ENCODE measurements around the gene ZYX. TPM values are rescaled to one million over a fixed set of nuclear protein-coding genes. Genes with fewer than 3 reads are reported as not detected.
"Not testable (repeated sequence)": the region's sequence is repeated elsewhere in the genome, so short reads cannot be mapped to it uniquely, and the experiment has no call there.

Gene ZYX
- total RNA-seq, 1 donor from 2014 or later, result 320 TPM

- Histone ChIP-seq H3K27ac (no peak overlapping the region), H3K36me3 (no peaks in the 10 kb centered on the region), H3K4me1 (peaks cover 6 to 8% of the 10 kb centered on the region in 2 donors), H3K9me3 (no peaks in the 10 kb centered on the region), H3K4me3 (no peak overlapping the region), H3K27me3 (no peaks in the 10 kb centered on the region)
- no peak for TF ChIP-seq CTCF (IDR thresholded peaks at IDR 0.05)
- DNase-seq (ENCODE audit: low spot score in 2 of 2), result no peak
- intact Hi-C loops (cut with DNase I), result loop anchor here (1.0 to 5.0 kb wide), 5 partner anchors 36 to 175 kb away; partner anchors contain the start of genes CASP2 and FAM131B
Observed at GRCh38 chr7:143415742-143416397, 34.7 kb downstream of the ZYX start.

- Histone ChIP-seq H3K4me3 (no peak overlapping the region), H3K4me1 (peaks cover 3 to 4% of the 10 kb centered on the region in 2 donors), H3K9me3 (no peaks in the 10 kb centered on the region), H3K27me3 (no peaks in the 10 kb centered on the region), H3K36me3 (no peaks in the 10 kb centered on the region), H3K27ac (no peak overlapping the region)
- intact Hi-C loops (cut with DNase I), result loop anchor here (1.0 to 5.0 kb wide), 5 partner anchors 36 to 176 kb away; partner anchors contain the start of genes CASP2 and FAM131B
- TF ChIP-seq CTCF (IDR thresholded peaks at IDR 0.05), result peak; percentile 65 to 81 (median 73)
- DNase-seq (ENCODE audit: low spot score in 2 of 2), result no peak
Observed at GRCh38 chr7:143416565-143417149, 35.5 kb downstream of the ZYX start.

- Histone ChIP-seq H3K27ac (no peak overlapping the region), H3K9me3 (no peaks in the 10 kb centered on the region), H3K27me3 (no peaks in the 10 kb centered on the region), H3K4me1 (no peaks in the 10 kb centered on the region), H3K4me3 (no peak overlapping the region), H3K36me3 (no peaks in the 10 kb centered on the region)
- intact Hi-C loops (cut with DNase I), result loop anchor here (2.0 to 5.0 kb wide), 4 partner anchors 56 to 177 kb away; partner anchors contain the start of genes CASP2 and FAM131B
- DNase-seq (ENCODE audit: low spot score in 2 of 2), result no peak
- peak in 1 of 3 experiments; percentile 5 for TF ChIP-seq CTCF (IDR thresholded peaks at IDR 0.05)
Observed at GRCh38 chr7:143417734-143418383, 36.7 kb downstream of the ZYX start.

GRCh38 chr7:143418681-143419458, 37.7 kb downstream of the ZYX start:
- Histone ChIP-seq H3K4me3 (no peak overlapping the region), H3K27ac (no peak overlapping the region), H3K36me3 (no peaks in the 10 kb centered on the region), H3K9me3 (no peaks in the 10 kb centered on the region), H3K27me3 (no peaks in the 10 kb centered on the region), H3K4me1 (no peaks in the 10 kb centered on the region)
- no peak for DNase-seq (ENCODE audit: low spot score in 2 of 2)
- TF ChIP-seq CTCF (IDR thresholded peaks at IDR 0.05), result no peak
- intact Hi-C loops (cut with DNase I), result loop anchor here (5.0 kb wide), 2 partner anchors 57 to 112 kb away; partner anchors contain the start of gene FAM131B

- no peaks in the 10 kb centered on the region for H3K9me3 ChIP-seq
- no peaks in the 10 kb centered on the region for H3K4me1 ChIP-seq
- intact Hi-C loops (cut with DNase I), result loop anchor here (5.0 kb wide), 2 partner anchors 58 to 113 kb away; partner anchors contain the start of gene FAM131B
- no peak overlapping the region for H3K27ac ChIP-seq
- no peaks in the 10 kb centered on the region for H3K27me3 ChIP-seq
- TF ChIP-seq CTCF (IDR thresholded peaks at IDR 0.05), result no peak
- H3K4me3 ChIP-seq, result no peak overlapping the region
- no peaks in the 10 kb centered on the region for H3K36me3 ChIP-seq
- no peak for DNase-seq (ENCODE audit: low spot score in 2 of 2)
Observed at GRCh38 chr7:143419880-143420279, 38.7 kb downstream of the ZYX start.

- H3K36me3 ChIP-seq; H3K27ac ChIP-seq; H3K9me3 ChIP-seq; H3K4me1 ChIP-seq; intact Hi-C loops (cut with DNase I); H3K27me3 ChIP-seq; DNase-seq (ENCODE audit: low spot score in 2 of 2); H3K4me3 ChIP-seq: not testable (repeated sequence)
Observed at GRCh38 chr7:143420624-143421023, 39.5 kb downstream of the ZYX start.

All from ascending aorta (tissue), 2 donors.